HPDE6-E6E7 (cell line): ENCODE measurements around the gene ASPN.

ENCODE experiments used
- DNase-seq: peaks from one replicate; pipeline ENCODE4 v3.0.0; 2011; ENCODE audit warnings: missing footprints; ENCODE audit errors: extremely low spot score

Gene ASPN

DNA sequence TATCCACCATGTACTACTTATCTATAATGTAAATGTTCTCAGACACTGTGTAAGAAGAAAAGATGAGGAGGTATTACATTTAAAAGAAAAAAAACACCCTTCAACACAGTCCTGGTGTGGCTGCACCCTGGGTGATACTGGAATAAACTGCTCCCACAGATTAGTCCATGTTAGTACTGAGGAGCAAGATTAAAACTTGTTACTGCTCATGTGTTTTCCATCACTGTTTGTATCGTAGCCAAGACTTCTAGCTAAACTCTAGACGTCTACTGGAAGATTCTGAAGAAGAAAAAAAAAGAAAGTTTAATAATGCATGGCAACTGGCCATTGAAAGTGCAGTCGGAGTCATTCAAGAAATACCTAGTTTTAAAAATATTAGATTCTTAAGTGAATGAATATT, at the start of gene ASPN:
TSS of gene ASPN (minus strand) at position 178 of the 400 bp plus-strand sequence.
- no peak for DNase-seq

DNA sequence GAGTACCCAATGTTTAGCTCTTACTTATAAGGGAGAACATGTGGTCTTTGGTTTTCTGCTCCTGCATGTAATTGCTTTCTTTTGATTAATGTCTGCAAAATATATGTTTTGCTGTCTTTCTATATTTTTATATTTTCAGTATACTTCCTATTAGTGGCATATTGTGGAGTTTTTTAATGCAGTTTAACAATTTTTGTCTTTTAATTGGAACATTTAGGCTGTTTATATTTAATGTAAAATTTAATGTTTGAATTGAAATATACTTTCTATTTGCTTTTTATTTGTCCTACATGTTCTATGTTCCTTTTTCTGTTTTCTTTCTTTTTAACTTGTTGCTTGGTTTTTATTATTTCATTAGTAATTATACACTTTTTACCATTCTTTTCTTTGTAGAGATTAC, 48.6 kb upstream of the ASPN start:
- DNase-seq = no peak

DNA sequence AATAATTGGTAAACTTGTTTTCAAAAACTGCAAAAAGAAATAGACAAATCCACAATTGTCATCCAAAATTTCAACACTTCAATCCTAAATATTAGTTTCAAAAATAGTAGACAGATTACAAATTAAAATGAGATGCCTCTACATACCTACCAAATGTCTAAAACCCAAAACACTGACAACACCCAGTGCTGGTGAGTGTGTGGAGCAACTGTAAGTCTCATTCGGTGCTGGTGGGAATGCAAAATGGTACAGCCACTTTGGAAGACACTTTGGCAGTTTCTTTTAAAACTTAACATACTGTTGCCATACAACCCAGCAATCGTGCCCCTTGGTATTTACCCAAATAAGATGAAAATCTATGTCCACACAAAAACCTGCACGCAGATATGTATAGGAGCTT, 46.8 kb upstream of the ASPN start:
- DNase-seq = no peak

DNA sequence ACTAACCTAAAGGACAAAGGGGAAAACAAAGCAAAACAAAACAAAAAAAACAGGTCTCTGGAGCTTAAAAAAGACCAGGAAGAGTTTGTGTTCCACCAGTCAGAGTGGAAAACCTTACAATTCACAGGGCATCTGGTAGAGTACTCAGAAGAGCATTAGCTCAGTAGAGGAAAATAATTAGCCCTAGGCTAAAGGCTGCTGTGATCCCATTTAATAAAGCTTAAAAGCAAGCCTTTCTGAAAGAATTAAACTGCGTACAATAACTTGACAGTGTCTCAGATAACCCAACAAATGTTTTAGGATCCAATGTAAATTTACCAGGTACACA, 46.2 kb upstream of the ASPN start:
- no peak for DNase-seq

DNA sequence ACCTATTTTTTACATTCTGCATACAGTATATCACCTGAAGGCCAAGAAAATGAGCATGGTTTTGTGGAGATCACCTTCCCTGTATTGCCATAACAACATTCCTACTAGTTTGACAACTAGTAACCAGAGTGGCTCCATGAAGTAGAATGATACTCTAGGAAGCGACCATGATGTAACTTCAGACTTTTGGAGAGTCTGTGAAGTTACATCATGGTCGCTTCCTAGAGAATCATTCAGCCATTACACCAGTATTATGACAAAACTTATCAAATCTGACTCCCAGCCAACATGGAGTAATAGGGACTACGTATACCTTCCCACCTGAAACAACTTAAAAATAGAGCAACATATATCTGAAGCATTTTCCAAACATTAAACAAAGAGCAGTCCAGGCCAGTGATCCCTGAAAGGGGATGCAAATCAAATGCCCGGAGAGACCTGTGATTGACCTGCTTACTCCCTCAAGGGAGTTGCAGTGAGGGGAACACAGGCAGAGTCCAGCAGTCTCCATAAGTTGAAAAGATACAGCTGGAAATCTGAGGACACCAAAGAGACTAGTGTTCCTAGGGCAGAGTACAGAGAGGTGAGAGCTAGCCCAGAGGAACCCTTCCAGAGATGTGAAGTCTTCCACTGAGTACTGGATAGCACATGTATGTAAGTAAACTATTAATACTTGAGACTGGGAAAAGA, 45.7 kb upstream of the ASPN start:
- DNase-seq = no peak

DNA sequence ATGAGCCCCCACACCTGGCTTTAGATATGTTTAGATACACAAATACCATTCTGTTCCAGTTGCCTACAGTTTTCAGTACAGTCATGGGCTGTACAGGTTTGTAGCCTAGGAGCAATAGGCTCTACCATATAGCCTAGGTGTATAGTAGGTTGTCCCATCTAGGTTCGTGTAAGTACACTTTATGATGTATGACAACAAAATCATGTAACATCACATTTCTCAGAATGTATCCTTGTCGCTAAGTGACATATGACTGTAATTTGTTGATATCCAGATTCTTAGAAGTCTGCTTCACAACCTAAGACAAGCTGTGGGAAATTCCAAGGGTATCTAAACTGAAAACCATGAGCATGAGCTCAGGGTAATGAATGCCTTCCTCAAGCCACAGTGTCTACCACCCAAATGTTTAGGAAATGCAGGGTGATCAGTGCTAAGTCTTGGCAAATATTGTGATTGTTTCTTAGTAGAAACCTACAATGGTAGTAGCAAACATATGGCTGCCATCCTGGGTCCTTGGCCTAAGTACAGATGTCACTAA, 45.1 kb upstream of the ASPN start:
- DNase-seq = no peak

DNA sequence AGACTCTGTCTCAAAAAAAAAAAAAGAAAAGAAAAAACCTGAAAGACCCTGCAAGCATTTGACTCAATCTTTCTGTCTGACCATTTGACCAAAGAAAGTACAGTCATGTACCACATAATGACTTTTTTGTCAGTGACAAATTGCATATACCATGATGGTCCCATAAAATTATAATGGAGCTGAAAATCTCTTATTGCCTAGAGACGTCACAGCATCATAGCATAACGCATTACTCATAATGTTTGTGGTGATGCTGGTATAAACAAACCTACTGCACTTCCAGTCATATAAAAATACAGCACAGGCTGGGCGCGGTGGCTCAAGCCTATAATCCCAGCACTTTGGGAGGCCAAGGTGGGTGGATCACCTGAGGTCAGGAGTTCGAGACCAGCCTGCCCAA, 43.0 kb upstream of the ASPN start:
- DNase-seq = no peak

DNA sequence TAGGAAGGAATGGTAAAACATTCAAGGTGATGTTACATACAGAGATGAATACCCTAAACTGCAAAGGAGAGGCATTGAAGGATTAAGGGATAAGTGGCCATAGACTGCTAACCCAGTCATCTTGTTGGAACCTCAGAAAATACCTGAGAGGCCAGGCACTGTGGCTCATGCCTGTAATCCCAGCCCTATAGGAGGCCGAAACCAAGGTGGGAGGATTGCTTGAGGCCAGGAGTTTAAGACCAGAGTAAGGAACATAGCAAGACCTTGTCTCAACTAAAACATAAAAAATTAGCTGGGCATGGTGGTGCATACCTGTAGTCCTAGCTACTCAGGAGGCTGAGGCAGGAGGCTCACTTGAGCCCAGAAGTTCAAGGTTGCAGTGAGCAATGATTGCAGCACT, 42.6 kb upstream of the ASPN start:
- no peak for DNase-seq

DNA sequence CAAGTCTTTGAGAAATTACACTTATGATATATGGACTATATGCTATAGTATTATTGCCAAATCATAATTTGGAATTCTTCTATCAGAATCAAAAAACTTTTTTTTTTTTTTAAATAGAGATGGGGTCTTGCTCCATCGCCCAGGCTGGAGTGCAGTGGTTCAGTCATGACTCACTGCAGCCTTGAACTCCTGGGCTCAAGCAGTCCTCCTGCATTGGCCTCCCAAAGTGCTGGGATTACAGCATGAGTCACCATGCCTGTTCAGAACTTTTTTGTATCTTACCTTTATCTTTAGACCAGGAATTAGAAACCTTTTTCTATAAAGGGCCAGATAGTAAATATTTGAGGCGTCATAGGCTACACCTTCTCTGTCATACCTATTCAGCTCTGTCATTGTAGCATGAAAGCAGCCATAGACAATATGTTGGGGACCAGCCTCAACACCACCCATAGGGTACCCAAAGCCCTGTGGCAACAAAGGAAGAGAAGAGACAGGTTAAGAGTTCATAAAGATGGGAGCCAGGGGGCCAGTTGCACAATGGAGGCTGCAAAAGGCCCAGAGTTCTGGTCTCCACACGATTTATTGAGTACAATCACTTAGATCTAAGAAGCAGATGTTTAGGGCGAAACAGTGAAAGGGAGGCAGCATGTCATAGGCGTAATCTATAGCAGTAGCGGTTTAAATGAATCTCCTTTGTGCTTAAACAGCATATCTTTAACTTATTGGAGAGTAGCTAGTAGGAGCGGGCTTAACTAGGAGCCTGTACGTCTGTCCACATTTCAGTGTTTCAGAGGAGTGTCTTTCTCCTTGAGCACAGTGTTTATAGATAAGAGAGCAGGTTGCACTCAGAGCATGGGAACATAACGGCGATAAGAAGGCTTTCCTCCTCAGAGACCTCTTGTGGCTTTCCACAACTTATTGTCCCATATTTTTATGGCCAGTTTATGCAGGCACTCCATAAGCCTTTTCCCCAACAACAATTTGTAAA, 41.0 kb upstream of the ASPN start:
- no peak for DNase-seq

DNA sequence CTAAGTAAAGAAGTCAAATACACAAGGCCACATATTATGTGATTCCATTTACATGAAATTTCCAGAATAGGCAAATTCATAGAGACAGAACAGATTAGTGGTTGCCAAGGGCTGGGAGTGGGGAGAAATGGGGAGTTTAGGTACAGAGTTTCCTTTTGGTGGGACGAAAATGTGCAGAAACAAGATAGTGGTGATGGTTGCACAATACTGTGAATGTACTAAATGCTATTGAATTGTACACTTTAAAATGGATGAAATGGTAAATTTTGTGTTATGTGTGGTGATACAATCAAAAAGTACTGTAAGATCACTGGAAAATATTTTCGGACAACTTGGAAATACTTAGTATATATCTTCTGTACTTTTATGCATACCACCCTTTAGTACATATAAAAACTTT, 38.5 kb upstream of the ASPN start:
- DNase-seq = no peak

DNA sequence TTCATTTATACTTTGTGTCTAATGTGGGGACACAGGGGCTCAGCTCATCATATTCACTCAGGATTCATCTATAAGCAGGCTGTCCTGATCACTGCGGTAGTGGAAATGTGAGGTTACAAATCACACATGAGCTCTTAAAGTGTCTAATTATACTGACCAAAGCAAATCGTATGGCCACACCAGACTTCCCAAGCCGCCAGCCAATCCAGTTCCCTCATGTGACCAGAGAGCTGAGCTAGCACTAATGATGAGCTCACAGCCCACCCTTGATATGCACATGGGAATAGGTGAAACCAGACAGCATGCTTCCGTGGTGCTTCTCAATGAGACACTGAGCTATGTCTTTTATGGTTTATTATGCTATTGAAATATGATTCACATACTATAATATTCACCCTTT, 35.9 kb upstream of the ASPN start:
- DNase-seq = no peak

DNA sequence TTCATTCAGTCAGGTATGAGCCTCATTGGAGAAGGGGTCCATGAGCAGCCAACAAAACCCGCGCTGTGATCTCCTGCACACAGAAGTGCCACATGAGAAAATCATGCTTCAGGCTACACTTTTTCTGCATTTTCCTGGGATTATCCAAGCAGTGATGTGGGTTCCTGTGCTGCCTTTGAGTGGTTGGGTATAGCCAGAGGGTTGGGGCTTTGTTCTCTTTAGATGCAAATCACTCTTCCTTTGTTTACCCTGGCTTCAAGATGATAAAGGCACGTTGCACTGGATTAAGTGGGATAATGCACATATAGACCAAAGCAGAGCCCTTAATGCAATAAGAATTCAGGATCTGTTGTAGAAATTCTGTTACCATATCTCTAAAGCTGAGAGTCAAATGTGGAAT, 34.7 kb upstream of the ASPN start:
- no peak for DNase-seq

DNA sequence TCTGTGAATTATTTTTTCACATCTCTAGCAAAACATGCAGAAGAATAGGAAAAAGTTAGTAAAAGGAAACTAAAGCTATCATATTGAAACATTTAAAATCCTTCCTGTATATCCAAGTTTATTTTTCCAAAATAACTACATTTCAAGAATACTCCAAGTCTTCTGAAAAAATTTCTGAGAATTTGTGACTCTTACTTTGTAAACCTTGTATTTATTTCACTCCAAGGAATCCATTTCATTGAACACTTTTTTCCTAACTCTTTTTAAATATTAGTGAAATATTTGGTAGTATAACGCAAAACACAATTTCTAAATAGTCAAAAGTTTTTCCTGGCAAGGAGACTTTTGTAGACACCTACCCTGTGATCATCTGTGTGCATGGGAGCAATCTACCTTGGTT, 34.2 kb upstream of the ASPN start:
- DNase-seq = no peak

DNA sequence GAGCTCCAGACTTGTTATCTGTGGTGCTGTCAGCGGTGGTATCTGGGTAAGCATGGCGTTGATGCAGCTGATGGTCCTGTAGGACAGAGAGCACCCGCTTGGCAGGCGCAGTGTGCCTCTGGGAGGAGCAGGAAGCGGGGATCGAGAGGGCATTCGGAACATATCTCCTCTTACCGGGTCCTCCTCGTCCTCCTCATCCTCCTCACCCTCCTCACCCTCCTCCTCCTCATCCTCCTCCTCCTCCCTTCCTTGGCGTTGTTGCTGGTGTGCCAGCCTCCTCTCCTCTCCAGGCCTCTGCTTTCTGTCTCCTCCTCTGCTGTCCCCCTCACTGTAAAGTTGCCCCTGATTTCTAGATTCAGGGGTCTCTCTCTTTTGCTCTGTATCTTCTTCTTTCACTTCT, 32.3 kb upstream of the ASPN start:
- DNase-seq = no peak

DNA sequence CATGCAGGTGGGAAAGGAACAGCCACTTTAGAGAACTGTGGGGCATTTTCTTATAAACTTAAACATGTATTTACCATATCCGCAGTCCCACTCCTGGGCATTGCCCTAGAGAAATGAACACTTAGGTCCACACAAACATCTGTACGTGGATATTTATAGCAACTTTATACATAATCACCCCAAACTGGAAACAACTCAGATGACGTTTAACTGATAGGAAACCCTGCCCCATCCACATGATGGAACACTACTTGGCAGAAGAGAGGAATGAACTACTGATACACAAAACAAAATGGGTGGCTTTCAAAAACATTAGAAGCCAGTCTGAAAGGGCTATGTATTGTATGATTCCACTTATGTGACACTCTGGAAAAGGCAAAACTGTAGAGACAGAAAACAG, 31.0 kb upstream of the ASPN start:
- DNase-seq = no peak

DNA sequence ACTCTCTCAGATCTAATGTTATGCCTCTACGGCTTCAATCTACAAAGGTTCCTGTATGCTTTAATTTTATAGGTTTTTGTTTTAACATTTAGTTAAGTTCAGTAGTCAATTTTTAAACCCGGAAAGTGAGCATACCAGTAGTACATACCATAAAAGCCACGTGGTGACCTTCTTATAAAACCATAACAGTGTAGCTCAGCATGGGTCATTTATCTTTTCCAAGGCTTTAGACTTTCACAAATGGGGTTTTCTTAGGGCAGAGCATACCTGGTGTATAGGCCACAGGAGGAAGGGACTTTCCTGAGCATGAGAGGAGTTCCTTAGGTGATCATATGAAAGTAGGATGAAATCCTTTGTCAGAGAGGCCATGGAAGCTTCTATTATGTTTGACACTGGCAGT, 30.3 kb upstream of the ASPN start:
- DNase-seq = no peak

DNA sequence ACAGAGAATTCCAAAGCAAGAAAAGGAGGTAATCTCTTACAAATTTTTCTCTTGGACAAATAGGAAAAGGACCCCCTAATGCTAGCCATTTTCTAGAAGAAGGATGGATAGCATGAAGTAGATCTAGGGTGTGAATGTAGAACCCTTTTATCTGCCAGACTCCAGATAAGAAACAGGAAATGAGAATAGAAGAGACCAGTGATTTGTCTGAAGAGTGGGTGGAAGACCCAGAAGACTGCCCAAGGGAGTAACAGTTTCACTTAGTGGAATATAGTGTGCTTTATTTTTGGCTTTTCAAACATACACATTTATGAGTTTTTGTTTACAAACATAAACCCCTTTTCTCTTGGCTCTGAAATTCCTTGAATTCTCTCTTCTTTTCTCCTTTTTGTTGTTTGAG, 28.4 kb upstream of the ASPN start:
- DNase-seq = no peak

DNA sequence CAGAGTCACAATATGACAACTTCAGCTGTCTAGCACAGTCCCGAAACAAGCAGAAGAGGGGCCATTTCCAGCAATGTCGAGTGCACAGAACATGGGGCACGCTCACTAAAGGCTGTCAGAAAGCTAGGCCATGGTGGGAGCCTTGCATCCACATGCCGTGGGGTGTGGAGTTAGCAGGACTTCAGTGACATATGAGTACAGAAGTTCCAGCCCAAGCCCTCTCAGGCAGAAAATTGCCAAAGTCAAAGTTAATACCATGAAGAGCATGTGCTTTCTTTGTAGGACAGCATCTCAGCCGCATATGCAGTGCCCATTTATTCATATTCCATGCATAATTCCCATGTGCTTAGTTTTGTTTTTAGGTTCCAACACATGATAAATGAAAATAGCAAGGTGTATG, 26.7 kb upstream of the ASPN start:
- DNase-seq = no peak

DNA sequence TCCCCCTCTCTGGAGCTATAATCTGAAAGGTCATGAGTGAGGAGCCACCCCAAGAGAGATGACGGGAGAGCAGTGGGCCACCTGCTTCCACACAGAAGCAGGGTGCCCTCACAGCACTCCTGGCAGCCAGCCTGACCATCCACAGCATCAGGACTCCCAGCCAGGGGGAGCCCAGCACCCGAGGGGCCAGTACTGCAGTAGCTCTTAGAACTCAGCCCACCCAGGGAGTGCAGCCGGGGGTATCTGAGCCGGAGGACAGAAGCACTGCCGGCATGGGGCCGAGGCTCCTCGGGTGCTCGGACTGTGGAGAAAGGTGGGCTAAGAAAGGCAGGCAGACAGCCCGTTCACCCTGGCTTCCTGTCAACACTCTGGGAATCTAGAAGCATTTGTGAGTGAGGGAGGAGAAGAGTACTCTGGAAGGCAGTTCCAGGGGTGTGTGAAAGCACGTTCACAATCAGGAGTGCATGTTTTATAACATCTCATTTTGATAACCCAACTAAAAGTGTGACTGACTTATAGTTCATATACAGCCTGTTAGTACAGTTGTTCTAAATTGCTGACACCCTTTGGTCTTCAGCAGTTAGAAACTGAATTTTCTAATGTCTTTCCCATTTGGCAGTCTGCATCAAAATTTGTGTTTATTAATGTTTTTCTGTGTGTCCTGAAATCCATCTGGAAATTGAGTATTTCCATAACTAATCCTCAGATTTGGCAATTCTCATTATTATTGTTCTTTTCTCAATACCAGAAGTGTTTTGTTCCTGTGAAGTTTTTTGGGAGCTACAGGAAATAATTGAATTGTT, 25.9 kb upstream of the ASPN start:
- no peak for DNase-seq

DNA sequence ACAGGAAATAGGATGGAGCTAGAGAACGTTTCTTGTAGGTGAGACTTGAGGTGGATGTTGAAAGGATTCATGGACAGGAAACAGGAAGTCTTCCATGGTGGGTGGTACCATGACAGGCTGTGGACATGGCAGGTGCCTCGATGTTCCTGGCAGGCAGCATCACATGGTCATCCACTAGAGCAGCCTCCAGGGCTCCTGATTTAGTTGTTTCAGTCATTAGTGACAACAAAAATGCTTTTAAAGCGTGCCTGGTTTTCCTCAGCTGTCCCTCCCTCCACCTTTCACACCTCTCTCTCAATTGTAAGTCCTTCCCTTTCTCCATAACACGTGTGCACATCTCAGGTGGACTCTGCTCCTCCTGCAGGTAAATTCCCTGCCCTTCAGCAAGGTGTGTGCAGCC, 25.2 kb upstream of the ASPN start:
- DNase-seq = no peak

DNA sequence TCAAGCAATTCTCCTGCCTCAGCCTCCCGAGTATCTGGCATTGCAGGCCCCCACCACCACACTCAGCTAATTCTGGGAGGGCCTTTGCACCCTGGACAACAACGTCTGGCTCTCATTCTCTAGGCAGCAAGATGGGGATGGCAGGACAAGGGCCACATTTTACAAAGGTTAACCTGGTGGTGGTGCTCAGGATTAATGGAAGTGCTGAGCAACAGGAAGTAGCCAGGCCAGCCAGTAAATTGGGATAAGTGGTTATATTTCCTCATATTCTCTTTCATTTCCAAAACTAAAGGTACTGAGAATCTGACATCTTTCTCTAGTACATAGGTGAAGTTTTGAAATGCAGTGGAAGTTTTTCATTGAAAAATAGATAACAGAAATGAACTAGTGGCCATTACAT, 24.7 kb upstream of the ASPN start:
- DNase-seq = no peak

DNA sequence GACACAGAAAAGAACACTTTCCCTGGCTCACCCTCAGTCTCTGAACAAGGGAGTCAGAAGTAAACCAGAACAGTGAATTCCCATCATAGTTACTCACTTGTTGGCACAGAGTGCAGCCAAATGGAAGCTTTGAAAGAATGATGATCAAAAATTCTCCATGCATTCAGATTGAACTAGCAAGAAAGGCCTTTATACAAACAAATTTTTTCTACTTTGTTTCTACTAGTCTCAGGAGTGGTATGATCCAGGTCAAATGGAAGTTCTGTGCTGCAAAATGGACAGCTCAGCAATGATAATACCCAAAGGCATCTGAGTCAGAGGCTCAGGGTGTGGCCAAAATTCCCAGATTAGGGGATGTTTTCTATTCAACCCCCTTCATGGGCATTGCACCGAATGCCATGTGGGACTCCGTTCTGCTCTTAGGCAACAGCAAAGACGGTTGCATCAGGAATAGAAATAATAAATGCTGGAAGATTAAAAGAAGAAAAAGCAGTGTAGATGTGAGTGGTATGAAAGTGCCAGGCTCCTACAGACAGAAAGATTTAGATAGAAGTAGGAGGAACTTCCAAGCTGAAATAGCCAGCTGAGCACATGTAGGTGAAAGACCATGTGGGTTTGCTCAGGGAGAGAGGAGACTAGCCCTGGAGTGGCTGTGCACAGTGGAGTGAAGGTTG, 24.0 kb upstream of the ASPN start:
- DNase-seq = peak; percentile 50
